Activated CD4-positive, CD25-positive, alpha-beta regulatory T cell treated with anti-CD3 and anti-CD28 coated beads, Interleukin-2, amount 50 U/mL, for 72 hours (primary cell): ENCODE measurements around the gene C10orf53.
"Not testable (repeated sequence)": the region's sequence is repeated elsewhere in the genome, so short reads cannot be mapped to it uniquely, and the experiment has no call there.

Source experiments
- DNase-seq: peaks from one replicate; pipeline ENCODE4 v3.0.0; 2021

The C10orf53 gene

GRCh38 chr10:49688920-49689319 is 9.5 kb downstream of the C10orf53 start:
- DNase-seq = no peak

GRCh38 chr10:49689882-49690510 is 10.5 kb downstream of the C10orf53 start:
- no peak for DNase-seq

GRCh38 chr10:49690698-49691356 is 11.4 kb downstream of the C10orf53 start:
- DNase-seq = no peak

GRCh38 chr10:49691588-49691987 is 12.1 kb downstream of the C10orf53 start:
- DNase-seq = no peak

- no peak for DNase-seq
Measured at GRCh38 chr10:49694466-49694865, 15.0 kb downstream of the C10orf53 start.

GRCh38 chr10:49696311-49696710 is 16.9 kb downstream of the C10orf53 start:
- no peak for DNase-seq

GRCh38 chr10:49698679-49699078 is 19.2 kb downstream of the C10orf53 start:
- no peak for DNase-seq

GRCh38 chr10:49700211-49700610 is 20.8 kb downstream of the C10orf53 start:
- DNase-seq = no peak

GRCh38 chr10:49700997-49701396 is 21.5 kb downstream of the C10orf53 start:
- no peak for DNase-seq

GRCh38 chr10:49707585-49707984 is 28.1 kb downstream of the C10orf53 start:
- no peak for DNase-seq

GRCh38 chr10:49709934-49710333 is 30.5 kb downstream of the C10orf53 start:
- no peak for DNase-seq

- DNase-seq = no peak
Measured at GRCh38 chr10:49710966-49711365, 31.5 kb downstream of the C10orf53 start.

GRCh38 chr10:49711481-49711880 is 32.0 kb downstream of the C10orf53 start:
- DNase-seq = no peak

GRCh38 chr10:49713266-49713665 is 33.8 kb downstream of the C10orf53 start:
- no peak for DNase-seq

- DNase-seq = not testable (repeated sequence)
Measured at GRCh38 chr10:49715157-49715556, 35.7 kb downstream of the C10orf53 start.

- DNase-seq = no peak
Measured at GRCh38 chr10:49726593-49726992, 47.1 kb downstream of the C10orf53 start.

- DNase-seq = no peak
Measured at GRCh38 chr10:49733866-49734265, 54.4 kb downstream of the C10orf53 start.

GRCh38 chr10:49734676-49735075 is 55.2 kb downstream of the C10orf53 start:
- no peak for DNase-seq

- no peak for DNase-seq
Measured at GRCh38 chr10:49735161-49735560, 55.7 kb downstream of the C10orf53 start.

GRCh38 chr10:49735848-49736563 is 56.6 kb downstream of the C10orf53 start:
- no peak for DNase-seq

GRCh38 chr10:49736564-49737113 is 57.2 kb downstream of the C10orf53 start:
- no peak for DNase-seq

- DNase-seq = no peak
Measured at GRCh38 chr10:49737474-49738201, 58.2 kb downstream of the C10orf53 start.
